Esophagus squamous epithelium (tissue), 5 donors: Measurements from ENCODE around the gene OSBPL5. TPM values are rescaled to one million over a fixed set of nuclear protein-coding genes. Genes with fewer than 3 reads are reported as not detected.

Experiments
- DNase-seq: peaks from one replicate; lab custom pipeline; 2025; lab: John Stamatoyannopoulos, UW
- H3K27ac ChIP-seq, 4 donors: fragments of 200-600 bp; sonication (generic); one replicate each; pipeline ENCODE4 v1.5.1; 2016 to 2019; ENCODE audit warnings: mild to moderate bottlenecking in 1 of 4
- H3K27me3 ChIP-seq, 4 donors: fragments of 200-600 bp; sonication (generic); 1 replicate in 3 of 4; 2 replicates in 1 of 4; pipeline versions ENCODE4 v1.5.1 to v1.6.0; 2017 to 2021; ENCODE audit warnings: antibody characterized with exemption in 1 of 4
- H3K36me3 ChIP-seq, 3 donors: fragments of 200-600 bp; sonication (generic); one replicate each; pipeline ENCODE4 v1.5.1; 2016 to 2019
- H3K4me1 ChIP-seq, 3 donors: fragments of 200-600 bp; sonication (generic); one replicate each; pipeline ENCODE4 v1.5.1; 2017 to 2019
- H3K4me3 ChIP-seq, 4 donors: fragments of 200-600 bp; sonication (generic); 1 replicate in 3 of 4; 2 replicates in 1 of 4; pipeline ENCODE4 v1.5.1; 2016 to 2019; ENCODE audit warnings: mild to moderate bottlenecking in 2 of 4, moderate library complexity in 1 of 4
- H3K9me3 ChIP-seq, 3 donors: fragments of 200-600 bp; sonication (generic); one replicate each; pipeline ENCODE4 v1.5.1; 2016 to 2019
- CTCF ChIP-seq, 6 experiments: fragments of 450-650 bp in 4 of 6; fragments of 200-600 bp in 2 of 6; sonication (generic) in 2 of 6; IDR thresholded peaks; one replicate each; pipeline ENCODE4 v1.5.1; 2016 to 2019; ENCODE audit warnings: antibody characterized with exemption in 6 of 6, mild to moderate bottlenecking in 4 of 6, moderate library complexity in 4 of 6
- POLR2A ChIP-seq, 4 donors: fragments of 450-650 bp; IDR thresholded peaks; one replicate each; pipeline ENCODE4 v1.6.1; 2017; ENCODE audit warnings: antibody characterized with exemption in 4 of 4, mild to moderate bottlenecking in 4 of 4, moderate library complexity in 3 of 4
- WGBS, 2 donors: methylation state at CpG; one replicate each; pipeline ENCODE4 v1.1.5; 2018; 5-methylcytosine and 5-hydroxymethylcytosine counted together
- intact Hi-C: fragments of 100-400 bp; cut with DNase I; formaldehyde crosslinking; loops from one replicate; pipeline ENCODE4 v1.15.0; 2022
- total RNA-seq, 4 donors: library from RNA; depleted of rRNA; stranded (reverse); fragments of >200 nt; gene quantifications; one replicate each; pipeline ENCODE4 v1.1.0, GENCODE V29; 2016
- donor health status: DM: yes; HTN: yes; CAD: no.

OSBPL5 gene
- 10 to 100 TPM; 11.9 to 30.9 (median 17.9) TPM for total RNA-seq

GRCh38 chr11:3165152-3165705 is at the start of gene OSBPL5:
Gene OSBPL5, minus strand, starts transcription at chr11:3165310. Its CDS starts 36,162 bp downstream, at chr11:3129148.
- Histone ChIP-seq H3K27ac (peak within 1 kb of the TSS; percentile 80 to 93 (median 84)), H3K9me3 (no peaks in the 10 kb centered on the region), H3K4me1 (peaks cover 31 to 81% (median 45%) of the 10 kb centered on the region in 3 donors), H3K4me3 (peak within 1 kb of the TSS; percentile 67 to 96 (median 81)), H3K27me3 (peaks cover 0 to 45% (median 0%) of the 10 kb centered on the region in 4 donors), H3K36me3 (no peaks in the 10 kb centered on the region)
- intact Hi-C loops: no loop called here
- WGBS, 2 donors: 2 to 4% methylated on average over 4 to 5 of the region's 63 CpGs
- TF ChIP-seq CTCF (IDR thresholded peaks at IDR 0.05): no peak
- TF ChIP-seq POLR2A (IDR thresholded peaks at IDR 0.05): peak in 2 of 4 donors; percentile 43 to 54
- no peak for DNase-seq

- H3K27me3 ChIP-seq: peaks cover 0 to 58% (median 3%) of the 10 kb centered on the region in 4 donors
- 85 to 89% methylated on average over 4 of the region's 4 CpGs for WGBS, 2 donors
- intact Hi-C loops: no loop called here
Measured at GRCh38 chr11:3214420-3214699, 49.2 kb upstream of the OSBPL5 start.

DNA sequence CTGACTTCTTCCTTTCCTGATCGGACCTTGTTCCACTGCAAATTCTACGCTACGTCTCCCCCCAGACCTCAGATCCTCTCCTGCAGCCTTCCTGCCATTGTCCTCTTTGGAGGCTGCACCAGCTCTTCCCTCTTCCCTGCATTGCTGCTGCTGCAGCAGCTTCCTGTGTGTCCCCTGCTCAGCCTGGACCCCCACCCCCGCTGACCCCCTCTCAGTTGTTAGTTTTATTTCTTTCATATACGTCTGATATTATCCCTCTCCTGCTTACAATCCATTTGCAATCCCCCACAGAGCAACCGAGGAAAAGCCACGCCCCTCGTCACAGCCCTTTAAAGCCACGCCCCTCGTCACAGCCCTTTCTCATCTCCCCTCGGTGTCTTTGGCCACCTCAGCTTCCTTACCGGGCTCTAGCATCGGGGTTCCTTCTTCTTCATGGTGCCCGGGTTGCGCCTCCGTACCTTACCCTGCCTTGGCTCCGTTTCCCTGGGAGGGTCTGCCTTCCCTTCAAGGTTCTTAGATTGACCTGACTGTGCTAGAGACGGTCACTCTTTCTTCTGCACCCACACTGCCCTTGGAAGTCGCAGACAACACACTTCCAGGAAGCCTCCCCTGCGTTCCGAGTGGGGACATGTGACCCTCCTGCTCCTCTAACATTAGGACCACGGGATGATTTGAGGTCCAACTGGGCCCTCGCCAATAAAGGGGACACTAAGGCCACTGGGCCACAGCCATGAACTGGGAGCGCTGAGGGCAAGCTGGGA is 48.7 kb upstream of the OSBPL5 start:
- DNase-seq: no peak
- peaks cover 0 to 8% (median 0%) of the 10 kb centered on the region in 3 donors for H3K9me3 ChIP-seq
- intact Hi-C loops: no loop called here
- H3K27me3 ChIP-seq: peaks cover 0 to 53% (median 3%) of the 10 kb centered on the region in 4 donors
- H3K27ac ChIP-seq: no peak overlapping the region
- WGBS, 2 donors: 62 to 63% methylated on average over 20 to 22 of the region's 24 CpGs
- TF ChIP-seq POLR2A (IDR thresholded peaks at IDR 0.05): no peak
- TF ChIP-seq CTCF (IDR thresholded peaks at IDR 0.05): no peak
- peaks cover 0 to 7% (median 0%) of the 10 kb centered on the region in 3 donors for H3K4me1 ChIP-seq
- H3K4me3 ChIP-seq: no peak overlapping the region
- H3K36me3 ChIP-seq: no peaks in the 10 kb centered on the region

More at GRCh38 chr11:3214420-3214699, 49.2 kb upstream of the OSBPL5 start:
- Histone ChIP-seq H3K27ac (no peak overlapping the region), H3K4me3 (no peak overlapping the region), H3K4me1 (peaks cover 0 to 7% (median 0%) of the 10 kb centered on the region in 3 donors), H3K9me3 (peaks cover 0 to 8% (median 0%) of the 10 kb centered on the region in 3 donors), H3K36me3 (no peaks in the 10 kb centered on the region)
- TF ChIP-seq POLR2A (IDR thresholded peaks at IDR 0.05) (no peak), CTCF (IDR thresholded peaks at IDR 0.05) (no peak)
- DNase-seq: no peak

- no peak for DNase-seq
- H3K27ac ChIP-seq: no peak overlapping the region
- intact Hi-C loops: no loop called here
- H3K9me3 ChIP-seq: peaks cover 0 to 8% (median 0%) of the 10 kb centered on the region in 3 donors
- peaks cover 0 to 13% (median 4%) of the 10 kb centered on the region in 3 donors for H3K4me1 ChIP-seq
- TF ChIP-seq CTCF (IDR thresholded peaks at IDR 0.05): no peak
- no peak for TF ChIP-seq POLR2A (IDR thresholded peaks at IDR 0.05)
- no peak overlapping the region for H3K4me3 ChIP-seq
- WGBS, 2 donors: 56 to 74% methylated on average over 4 to 5 of the region's 6 CpGs
- H3K27me3 ChIP-seq: peaks cover 2 to 34% (median 4%) of the 10 kb centered on the region in 4 donors
- no peaks in the 10 kb centered on the region for H3K36me3 ChIP-seq
Measured at GRCh38 chr11:3208272-3208671, 43.2 kb upstream of the OSBPL5 start.
